ENCODE measurements around the gene PRKN.

DNA sequence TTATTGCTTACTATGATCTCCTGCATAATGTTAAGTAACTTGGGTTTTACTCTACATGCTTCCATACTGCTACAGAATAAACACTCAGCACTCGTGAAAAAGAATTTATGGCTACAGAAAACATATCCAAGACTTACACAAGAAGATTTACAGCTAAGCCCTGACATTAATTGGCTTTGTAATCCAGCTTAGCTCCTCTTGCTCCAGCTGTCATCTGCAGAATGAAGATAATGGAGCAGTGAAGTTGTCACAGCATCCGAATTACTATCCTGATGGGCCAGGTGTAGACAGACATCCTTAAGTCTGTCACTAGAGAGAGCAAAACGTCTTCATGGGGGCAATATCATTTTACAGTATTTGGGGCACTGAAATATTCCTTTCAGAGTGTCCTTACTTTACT, 155.3 kb downstream of the PRKN start:
- no peak for TF ChIP-seq POLR2A (IDR thresholded peaks at IDR 0.05)
- TF ChIP-seq, protein P1, sequence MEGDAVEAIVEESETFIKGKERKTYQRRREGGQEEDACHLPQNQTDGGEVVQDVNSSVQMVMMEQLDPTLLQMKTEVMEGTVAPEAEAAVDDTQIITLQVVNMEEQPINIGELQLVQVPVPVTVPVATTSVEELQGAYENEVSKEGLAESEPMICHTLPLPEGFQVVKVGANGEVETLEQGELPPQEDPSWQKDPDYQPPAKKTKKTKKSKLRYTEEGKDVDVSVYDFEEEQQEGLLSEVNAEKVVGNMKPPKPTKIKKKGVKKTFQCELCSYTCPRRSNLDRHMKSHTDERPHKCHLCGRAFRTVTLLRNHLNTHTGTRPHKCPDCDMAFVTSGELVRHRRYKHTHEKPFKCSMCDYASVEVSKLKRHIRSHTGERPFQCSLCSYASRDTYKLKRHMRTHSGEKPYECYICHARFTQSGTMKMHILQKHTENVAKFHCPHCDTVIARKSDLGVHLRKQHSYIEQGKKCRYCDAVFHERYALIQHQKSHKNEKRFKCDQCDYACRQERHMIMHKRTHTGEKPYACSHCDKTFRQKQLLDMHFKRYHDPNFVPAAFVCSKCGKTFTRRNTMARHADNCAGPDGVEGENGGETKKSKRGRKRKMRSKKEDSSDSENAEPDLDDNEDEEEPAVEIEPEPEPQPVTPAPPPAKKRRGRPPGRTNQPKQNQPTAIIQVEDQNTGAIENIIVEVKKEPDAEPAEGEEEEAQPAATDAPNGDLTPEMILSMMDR (IDR thresholded peaks at IDR 0.05), result no peak
